Aorta (tissue), 5 donors: ENCODE measurements around the gene DCC. TPM values are rescaled to one million over a fixed set of nuclear protein-coding genes. Genes with fewer than 3 reads are reported as not detected.

ENCODE experiments used
- ATAC-seq: fragments of 200-7000 bp; cut with Tn5 transposase; one replicate; pipeline ENCODE4 v1.9.1; 2022; ENCODE audit warnings: moderate library complexity; ENCODE audit not compliant: low FRiP score
- DNase-seq, 2 donors: peaks; one replicate each; pipeline ENCODE4 v3.0.0-alpha.2; 2020
- H3K27ac ChIP-seq, 2 donors: one replicate each; pipeline ENCODE4 v1.5.1; 2013; ENCODE audit warnings: low read length in 2 of 2, mild to moderate bottlenecking in 2 of 2, moderate library complexity in 2 of 2, control low read depth in 1 of 2, inconsistent platforms in 1 of 2, low read depth in 1 of 2
- H3K27me3 ChIP-seq, 2 donors: one replicate each; pipeline ENCODE4 v1.6.1; 2013; ENCODE audit warnings: control low read depth in 1 of 2, low read length in 1 of 2, mild to moderate bottlenecking in 1 of 2, moderate library complexity in 1 of 2; ENCODE audit not compliant: insufficient read depth in 2 of 2, control insufficient read depth in 1 of 2
- H3K36me3 ChIP-seq, 2 donors: one replicate each; pipeline ENCODE4 v1.6.1; 2013; ENCODE audit warnings: control low read depth in 1 of 2, low read length in 1 of 2, mild to moderate bottlenecking in 1 of 2; ENCODE audit not compliant: insufficient read depth in 2 of 2, control insufficient read depth in 1 of 2
- H3K4me1 ChIP-seq, 2 donors: one replicate each; pipeline ENCODE4 v1.6.1; 2013; ENCODE audit warnings: low read length in 2 of 2, control low read depth in 1 of 2, mild to moderate bottlenecking in 1 of 2, moderate library complexity in 1 of 2; ENCODE audit not compliant: insufficient read depth in 2 of 2, control insufficient read depth in 1 of 2
- H3K4me3 ChIP-seq, 2 donors: one replicate each; pipeline ENCODE4 v1.5.1; 2013; ENCODE audit warnings: low read length in 2 of 2, control low read depth in 1 of 2, mild to moderate bottlenecking in 1 of 2
- H3K9me3 ChIP-seq: one replicate; pipeline ENCODE4 v1.6.1; 2013; ENCODE audit warnings: mild to moderate bottlenecking, low read length; ENCODE audit not compliant: control insufficient read depth
- WGBS, 2 donors: extraction: QIAGEN DNeasy Blood & Tissue Kit; methylation state at CpG; one replicate each; pipeline ENCODE4 v1.1.7; 2013; 5-methylcytosine and 5-hydroxymethylcytosine counted together
- intact Hi-C, 2 donors: fragments of 100-400 bp; cut with DNase I; formaldehyde crosslinking; loops; one replicate each; pipeline versions ENCODE4 v1.14.2 to v1.15.0; 2022
- polyA plus RNA-seq, 2 donors: library from polyadenylated mRNA; stranded (reverse); fragments of 200-250 nt; gene quantifications; one replicate each; pipeline ENCODE4 v1.2.3, GENCODE V29; 2013
- total RNA-seq, 2 donors: library from RNA; stranded (reverse); fragmentation: NEBNext Ultra II Directional; extraction: Animal tissue kit (Norgen Biotek cat#: 25700); gene quantifications; one replicate each; pipeline ENCODE4 v1.2.1, GENCODE V29; 2021
- donor health status: healthy with polysubstance abuse.
- donor health status: Bipolar disorder and iron deficiency.
- donor health status: DM: no; HTN: no; CAD: no.
- donor health status: DM: no; HTN: no; CAD: no.
- donor health status: DM: yes; HTN: yes; CAD: no.

DCC gene
- total and polyA plus RNA-seq, 4 donors = 0.78 TPM; not detected in 3

DNA sequence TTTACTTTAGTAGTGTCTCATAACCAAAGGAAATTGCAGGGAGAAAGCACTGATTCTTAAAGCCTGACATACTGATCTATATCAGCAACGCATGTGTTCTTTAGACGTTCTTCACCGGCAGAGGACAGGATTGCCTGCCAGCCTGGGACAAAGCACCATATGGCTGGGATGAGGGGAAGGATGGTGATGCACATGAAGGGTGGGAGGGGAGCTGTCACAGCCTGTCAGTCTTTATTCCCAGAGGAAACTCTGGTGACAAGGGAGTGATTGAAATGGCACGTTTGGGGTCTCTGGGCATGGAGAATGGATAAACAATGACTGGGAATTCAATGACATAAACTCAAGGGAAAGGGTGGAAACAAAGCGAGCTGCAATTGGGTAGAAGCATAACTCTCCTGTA, 808.1 kb downstream of the DCC start:
- DNase-seq (no peak), ATAC-seq (no peak)
- H3K27ac ChIP-seq = no peak overlapping the region
- no peaks in the 10 kb centered on the region for H3K27me3 ChIP-seq
- no peaks in the 10 kb centered on the region for H3K4me1 ChIP-seq
- intact Hi-C loops = no loop called here
- 13 to 16% methylated on average over 5 of the region's 5 CpGs for WGBS, 2 donors
- H3K9me3 ChIP-seq = no peaks in the 10 kb centered on the region
- H3K4me3 ChIP-seq = no peak overlapping the region
- H3K36me3 ChIP-seq = no peaks in the 10 kb centered on the region

DNA sequence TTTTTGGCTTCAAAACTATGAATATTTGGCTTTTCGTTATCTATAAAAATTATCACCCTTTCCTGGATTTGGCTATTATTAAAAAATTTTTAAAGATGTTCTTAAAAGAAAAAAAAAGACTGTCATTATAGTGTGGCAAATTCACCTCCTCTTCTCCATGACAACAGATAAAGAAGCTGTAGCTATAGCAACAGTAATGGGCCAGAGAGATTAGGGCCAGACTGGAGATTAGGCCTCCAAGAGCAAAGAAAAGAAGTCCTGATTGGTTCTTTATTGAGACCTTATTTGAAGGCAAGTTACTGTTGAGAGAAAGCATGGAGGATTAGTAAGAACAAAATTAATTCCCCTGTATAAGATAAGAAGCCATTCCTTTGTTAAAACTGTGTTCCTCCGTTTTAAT, 812.5 kb downstream of the DCC start:
- no peak for ATAC-seq
- 81 to 83% methylated on average over 2 of the region's 2 CpGs for WGBS, 2 donors

DNA sequence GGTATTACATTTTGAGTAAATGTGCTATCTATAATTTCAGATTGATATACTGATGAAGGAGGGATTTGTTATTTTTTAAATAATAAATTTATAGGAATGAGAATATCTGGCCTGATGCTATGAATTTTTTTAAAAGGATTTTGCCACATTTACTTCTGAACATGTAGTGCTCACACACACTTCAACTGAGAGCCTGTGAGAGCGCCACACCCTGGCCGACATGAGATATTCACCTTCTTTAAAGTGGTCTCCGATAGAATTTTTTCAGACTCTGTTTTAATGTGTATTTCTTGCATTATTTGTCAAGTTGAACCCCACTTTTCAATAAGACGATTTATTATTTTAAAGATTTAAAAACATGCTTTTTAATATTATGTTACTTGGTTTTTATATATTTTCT, 813.3 kb downstream of the DCC start:
- H3K4me1 ChIP-seq = no peaks in the 10 kb centered on the region
- WGBS, 2 donors = 23 to 28% methylated on average over 4 of the region's 4 CpGs

More for the DNA sequence above, 812.5 kb downstream of the DCC start:
- intact Hi-C loops = no loop called here
- H3K4me3 ChIP-seq = no peak overlapping the region
- H3K27me3 ChIP-seq = peaks cover 0 to 2% of the 10 kb centered on the region in 2 donors
- H3K27ac ChIP-seq = no peak overlapping the region
- no peaks in the 10 kb centered on the region for H3K36me3 ChIP-seq
- no peak for DNase-seq
- H3K9me3 ChIP-seq = no peaks in the 10 kb centered on the region
- H3K4me1 ChIP-seq = no peaks in the 10 kb centered on the region

DNA sequence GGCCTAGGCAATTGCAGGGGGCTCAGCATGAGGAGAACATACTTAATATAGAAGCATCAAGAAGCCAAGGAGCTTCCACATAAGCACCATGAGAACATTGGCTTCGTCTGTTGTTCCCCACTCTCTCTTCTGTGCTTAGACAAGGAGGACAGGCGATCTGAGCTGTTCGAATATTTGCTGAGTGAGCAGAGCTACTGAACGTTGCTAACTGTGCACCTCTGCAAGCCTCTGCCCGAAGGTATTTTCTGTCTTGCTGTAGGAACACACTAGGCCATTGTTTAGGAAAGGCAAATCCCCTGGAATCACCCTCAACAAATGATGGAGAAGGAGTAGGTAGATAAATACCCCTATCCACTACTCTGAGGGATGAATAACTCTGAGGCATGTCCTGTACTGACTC, 813.8 kb downstream of the DCC start:
- no peaks in the 10 kb centered on the region for H3K9me3 ChIP-seq
- no peak overlapping the region for H3K4me3 ChIP-seq
- no peak overlapping the region for H3K27ac ChIP-seq
- ATAC-seq (no peak), DNase-seq (no peak)
- no peaks in the 10 kb centered on the region for H3K4me1 ChIP-seq
- H3K27me3 ChIP-seq = peaks cover 0 to 2% of the 10 kb centered on the region in 2 donors
- no peaks in the 10 kb centered on the region for H3K36me3 ChIP-seq
- WGBS, 2 donors = 67 to 77% methylated on average over 5 of the region's 5 CpGs
- intact Hi-C loops = no loop called here

More for the DNA sequence above, 813.3 kb downstream of the DCC start:
- H3K27ac ChIP-seq = no peak overlapping the region
- no peaks in the 10 kb centered on the region for H3K36me3 ChIP-seq
- ATAC-seq (no peak), DNase-seq (no peak)
- no peaks in the 10 kb centered on the region for H3K9me3 ChIP-seq
- no peak overlapping the region for H3K4me3 ChIP-seq
- intact Hi-C loops = no loop called here
- peaks cover 0 to 2% of the 10 kb centered on the region in 2 donors for H3K27me3 ChIP-seq

DNA sequence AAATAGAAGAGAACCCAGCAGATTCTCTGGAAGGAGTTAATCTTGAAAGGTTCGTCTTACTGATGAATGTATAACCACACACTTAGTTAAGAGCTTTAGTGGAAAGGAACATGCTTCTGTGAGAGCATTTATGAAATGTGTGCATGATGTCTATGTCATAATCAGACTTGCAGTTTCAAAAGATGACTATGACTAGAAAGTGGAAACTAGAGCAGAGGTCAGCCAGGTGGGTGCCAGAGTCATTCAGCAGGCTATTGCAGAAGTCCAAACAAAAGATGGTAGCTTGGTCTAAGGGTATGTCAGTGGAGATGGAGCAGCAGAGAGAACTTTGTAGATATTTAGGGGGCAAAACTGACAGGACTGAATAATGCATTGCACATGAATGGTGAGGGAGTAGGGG, 825.8 kb downstream of the DCC start:
- DNase-seq (no peak), ATAC-seq (no peak)
- no peaks in the 10 kb centered on the region for H3K36me3 ChIP-seq
- WGBS, 2 donors = 63 to 68% methylated on average over 1 of the region's 1 CpG
- H3K4me1 ChIP-seq = no peaks in the 10 kb centered on the region
- no peak overlapping the region for H3K27ac ChIP-seq
- intact Hi-C loops = no loop called here
- H3K27me3 ChIP-seq = no peaks in the 10 kb centered on the region
- H3K4me3 ChIP-seq = no peak overlapping the region
- no peaks in the 10 kb centered on the region for H3K9me3 ChIP-seq

DNA sequence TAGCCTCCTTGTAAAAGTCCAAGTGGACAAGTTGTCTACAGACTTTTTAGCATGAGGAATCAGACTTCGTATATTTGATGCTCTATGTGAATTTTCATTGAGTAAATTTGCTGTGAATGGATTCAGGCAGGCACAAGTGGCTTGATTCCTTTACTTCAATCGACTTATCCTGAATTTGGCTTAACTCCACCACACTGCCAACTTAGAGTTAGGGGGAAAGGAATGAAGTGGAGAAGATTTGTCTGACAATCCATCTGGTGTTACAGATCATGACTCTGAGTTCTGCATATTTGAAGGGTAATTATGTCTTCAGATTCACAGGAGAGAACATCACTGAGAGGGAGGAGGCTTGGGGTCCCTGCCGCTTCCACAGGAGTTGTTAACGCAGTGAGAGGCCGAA, 829.3 kb downstream of the DCC start:
- intact Hi-C loops = no loop called here
- Histone ChIP-seq H3K27ac (no peak overlapping the region), H3K4me3 (no peak overlapping the region), H3K27me3 (no peaks in the 10 kb centered on the region), H3K36me3 (no peaks in the 10 kb centered on the region), H3K9me3 (no peaks in the 10 kb centered on the region), H3K4me1 (no peaks in the 10 kb centered on the region)
- 80 to 82% methylated on average over 5 of the region's 5 CpGs for WGBS, 2 donors
- ATAC-seq (no peak), DNase-seq (no peak)

DNA sequence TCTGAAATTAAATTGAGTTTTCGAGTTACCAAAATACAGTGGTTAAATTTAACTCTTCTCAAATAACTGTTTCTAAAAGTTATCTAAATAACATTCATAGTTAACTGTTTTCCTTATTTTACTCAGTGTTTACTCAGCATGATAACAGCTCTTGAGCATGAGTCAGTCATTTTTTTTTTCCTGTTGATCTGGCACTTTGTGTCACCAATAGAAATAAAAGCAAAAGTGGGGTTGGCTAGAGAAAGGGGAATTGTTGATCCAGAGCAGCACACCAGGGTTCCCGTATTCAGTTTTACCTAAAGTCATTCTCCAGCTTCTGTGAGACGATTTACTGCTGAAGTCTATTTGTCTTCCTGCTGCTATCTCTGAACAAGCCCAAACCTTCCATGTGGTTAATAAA, 851.6 kb downstream of the DCC start:
- DNase-seq = no peak
- no peak overlapping the region for H3K27ac ChIP-seq
- no peaks in the 10 kb centered on the region for H3K36me3 ChIP-seq
- intact Hi-C loops = no loop called here
- no peaks in the 10 kb centered on the region for H3K9me3 ChIP-seq
- 31 to 41% methylated on average over 3 of the region's 3 CpGs for WGBS, 2 donors
- H3K4me1 ChIP-seq = no peaks in the 10 kb centered on the region
- no peaks in the 10 kb centered on the region for H3K27me3 ChIP-seq
- ATAC-seq = no peak
- H3K4me3 ChIP-seq = no peak overlapping the region

DNA sequence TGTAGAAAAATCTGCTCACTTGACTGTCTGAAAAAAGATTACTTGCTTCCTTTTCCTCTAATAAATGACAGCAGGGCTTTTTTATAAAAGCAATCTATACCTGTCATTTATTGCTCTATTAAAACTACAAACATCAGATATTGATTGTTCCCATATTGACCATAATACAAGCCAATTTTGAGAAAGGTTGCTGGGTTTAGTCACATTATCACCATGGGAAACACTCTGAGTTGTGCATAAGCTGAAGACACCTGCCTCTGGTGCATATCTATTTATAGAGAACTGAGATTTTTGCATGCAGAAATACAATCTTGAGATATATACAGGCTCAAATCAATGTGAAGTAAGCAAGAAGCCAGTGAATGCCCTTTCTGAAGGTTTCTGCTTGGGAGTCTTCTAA, 853.9 kb downstream of the DCC start:
- H3K27ac ChIP-seq = no peak overlapping the region
- H3K4me1 ChIP-seq = no peaks in the 10 kb centered on the region
- H3K27me3 ChIP-seq = no peaks in the 10 kb centered on the region
- intact Hi-C loops = no loop called here
- no peak for ATAC-seq
- no peaks in the 10 kb centered on the region for H3K9me3 ChIP-seq
- H3K36me3 ChIP-seq = no peaks in the 10 kb centered on the region
- no peak overlapping the region for H3K4me3 ChIP-seq
- DNase-seq = no peak

DNA sequence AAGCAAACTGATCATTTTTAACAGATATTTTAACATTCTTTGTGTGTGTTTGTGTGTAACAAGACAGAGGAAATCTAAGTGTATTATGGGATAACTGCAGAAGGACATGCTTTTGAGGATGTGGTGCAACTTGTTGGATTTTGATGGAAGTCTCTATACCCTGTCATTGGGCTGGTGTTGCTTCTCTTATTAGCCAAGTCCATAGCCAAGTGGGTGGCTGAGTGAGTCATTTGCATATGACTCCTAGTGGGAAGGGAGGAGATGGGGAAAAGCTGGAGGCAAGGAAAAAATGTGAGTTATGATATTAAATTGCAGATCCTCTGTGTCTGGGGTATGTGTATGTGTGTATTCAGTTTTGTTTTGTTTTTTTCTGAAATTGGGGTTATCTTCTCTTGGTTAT, 879.9 kb downstream of the DCC start:
- DNase-seq = no peak
- H3K27me3 ChIP-seq = no peaks in the 10 kb centered on the region
- H3K36me3 ChIP-seq = no peaks in the 10 kb centered on the region
- no peak overlapping the region for H3K27ac ChIP-seq
- H3K9me3 ChIP-seq = no peaks in the 10 kb centered on the region
- intact Hi-C loops = no loop called here
- H3K4me3 ChIP-seq = no peak overlapping the region
- H3K4me1 ChIP-seq = no peaks in the 10 kb centered on the region
- no peak for ATAC-seq
